H1 (cell line): ENCODE measurements around the gene DDI1. TPM values are rescaled to one million over a fixed set of nuclear protein-coding genes. Genes with fewer than 3 reads are reported as not detected.

ENCODE experiments used
- EZH2 ChIP-seq: fragments of 200-600 bp; sonication (generic); IDR thresholded peaks from 2 replicates; pipeline ENCODE4 v1.7.1; 2012; ENCODE audit warnings: low read depth, mild to moderate bottlenecking, moderate library complexity, low read length, inconsistent platforms; ENCODE audit not compliant: severe bottlenecking
- polyA plus RNA-seq, 7 experiments: library from polyadenylated mRNA; depleted of rRNA in 3 of 7; stranded (reverse) in 5 of 7; unstranded in 2 of 7; fragments of >200 nt in 5 of 7; fragments of 200-250 nt in 2 of 7; gene quantifications; 1 replicate in 5 of 7; 2 replicates in 1 of 7; 4 replicates in 1 of 7; pipeline versions ENCODE4 v1.2.1 to v1.2.3, GENCODE V29; 2011 to 2013; ENCODE audit warnings: missing spikeins in 2 of 7, mixed read lengths in 2 of 7
- total RNA-seq: library from RNA; stranded (reverse); fragmentation: NEBNext Ultra II Directional; extraction: Animal tissue kit (Norgen Biotek cat#: 25700); gene quantifications from 2 replicates; pipeline ENCODE4 v1.2.1, GENCODE V29; 2021

DDI1 gene
- total and polyA plus RNA-seq, 2 of the 8 experiments (the other 6 are each of a cell fraction or from before 2014, with no cell fraction given), result not detected

GRCh38 chr11:104064034-104064630, 27.7 kb downstream of the DDI1 start (continued):
- no peak for TF ChIP-seq EZH2
